GM19397 (cell line): ENCODE results near the gene UBE2B.
"Not testable (repeated sequence)": the region's sequence is repeated elsewhere in the genome, so short reads cannot be mapped to it uniquely, and the experiment has no call there.

ENCODE experiments used
- ATAC-seq: cut with Tn5 transposase; IDR thresholded peaks from one replicate; pipeline ENCODE4 v1.9.1; 2021; ENCODE audit warnings: mild to moderate bottlenecking, moderate library complexity; ENCODE audit not compliant: unreplicated experiment

UBE2B gene

DNA sequence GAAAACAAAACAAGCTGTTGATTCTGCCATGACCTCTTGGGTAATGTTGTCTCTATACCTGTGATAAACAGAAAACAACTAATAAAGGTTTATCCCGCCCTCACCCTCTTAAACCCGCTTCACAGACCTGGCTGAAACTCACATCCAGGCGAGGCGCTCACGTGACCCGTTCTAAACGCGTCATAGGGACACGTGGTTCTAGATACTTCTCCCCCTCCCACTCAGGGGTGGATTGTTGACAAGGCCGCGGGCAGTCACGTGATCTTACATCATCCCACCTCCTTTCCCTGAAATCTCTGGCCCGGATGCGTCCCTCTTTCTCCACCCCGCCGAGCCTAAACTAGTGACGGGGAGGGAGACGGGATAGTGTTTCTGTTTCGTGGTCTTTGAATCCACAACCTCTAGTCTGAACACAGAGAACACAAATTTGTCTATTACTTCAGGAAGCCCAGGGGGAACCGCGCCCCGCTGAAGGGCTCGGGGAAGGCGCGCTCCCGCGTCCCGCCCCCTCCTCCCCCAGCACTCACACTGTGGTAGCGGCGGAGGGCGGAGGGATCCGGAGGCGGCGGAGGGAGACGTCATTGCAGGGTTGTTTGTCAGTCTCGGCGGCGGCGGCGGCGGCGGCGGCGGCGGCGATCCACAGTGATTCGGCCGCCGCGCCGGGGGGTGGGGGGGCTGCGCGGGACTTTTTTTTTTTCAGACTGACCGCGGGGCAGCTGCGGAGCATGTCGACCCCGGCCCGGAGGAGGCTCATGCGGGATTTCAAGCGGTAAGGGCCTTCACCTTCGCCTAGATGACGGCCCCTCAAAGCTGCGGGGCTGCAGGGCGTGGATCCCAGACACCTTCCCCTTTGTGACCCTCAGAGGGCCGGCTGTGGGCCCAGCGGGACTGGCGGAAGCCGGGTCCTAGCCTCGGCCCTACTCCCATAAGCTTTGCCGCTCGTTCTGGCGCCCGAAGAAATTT, at the start of gene UBE2B:
TSS of gene UBE2B (plus strand) at position 699 of the 963 bp plus-strand sequence. CDS start at position 726, 27 bp downstream.
- peak; percentile 75 for ATAC-seq

DNA sequence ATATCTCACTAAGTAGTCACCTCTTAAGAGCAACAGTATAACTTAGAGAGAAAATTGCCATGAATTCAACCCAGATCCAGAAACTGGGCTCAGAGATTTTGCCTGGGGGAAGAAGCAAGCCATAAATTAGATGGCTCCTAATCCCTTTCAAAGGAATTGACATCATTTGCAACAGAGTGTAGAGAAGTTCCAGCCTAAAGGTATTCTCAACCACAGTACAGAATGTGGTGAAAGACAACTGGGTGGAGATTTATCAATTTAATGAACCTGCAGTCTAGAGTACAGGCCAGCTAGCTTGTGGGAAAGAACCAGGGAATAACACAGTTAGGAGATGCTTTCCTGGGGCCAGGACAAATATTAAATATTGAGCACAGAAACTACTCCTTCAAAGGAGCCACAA, 44.0 kb upstream of the UBE2B start:
- no peak for ATAC-seq

DNA sequence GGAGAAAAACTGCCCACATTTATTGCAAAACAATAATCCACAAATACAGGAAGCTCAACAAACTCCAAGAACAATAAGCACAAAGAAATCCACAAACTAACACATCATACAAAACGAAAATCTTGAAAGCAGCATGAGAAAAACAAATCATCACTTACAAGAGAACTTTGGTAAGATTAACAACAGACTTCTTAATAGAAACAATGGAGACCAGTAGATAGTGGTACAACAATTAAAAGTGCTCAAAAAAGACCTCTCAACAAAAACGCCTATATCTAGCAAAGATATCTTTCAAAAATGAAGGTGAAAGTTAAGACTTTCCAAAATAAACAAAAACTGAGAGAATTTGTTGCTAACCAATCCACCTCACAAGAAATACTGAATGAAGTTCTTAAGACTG, 42.8 kb upstream of the UBE2B start:
- ATAC-seq = no peak

DNA sequence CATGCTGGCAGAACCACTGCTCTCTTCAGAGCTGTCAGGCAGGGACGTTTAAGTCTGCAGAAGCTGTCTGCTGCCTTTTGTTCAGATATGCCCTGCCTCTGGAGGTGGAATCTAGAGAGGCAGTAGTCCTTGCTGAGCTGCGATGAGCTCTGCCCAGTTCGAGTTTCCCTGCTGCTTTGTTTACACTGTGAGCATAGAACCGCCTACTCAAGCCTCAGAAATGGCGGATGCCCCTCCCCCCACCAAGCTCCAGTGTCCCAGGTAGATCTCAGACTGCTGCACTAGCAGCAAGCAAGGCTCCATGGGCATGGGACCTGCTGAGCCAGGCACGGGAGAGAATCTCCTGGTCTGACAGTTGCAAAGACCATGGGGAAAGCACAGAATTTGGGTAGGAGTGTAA, 34.5 kb upstream of the UBE2B start:
- ATAC-seq = not testable (repeated sequence)

DNA sequence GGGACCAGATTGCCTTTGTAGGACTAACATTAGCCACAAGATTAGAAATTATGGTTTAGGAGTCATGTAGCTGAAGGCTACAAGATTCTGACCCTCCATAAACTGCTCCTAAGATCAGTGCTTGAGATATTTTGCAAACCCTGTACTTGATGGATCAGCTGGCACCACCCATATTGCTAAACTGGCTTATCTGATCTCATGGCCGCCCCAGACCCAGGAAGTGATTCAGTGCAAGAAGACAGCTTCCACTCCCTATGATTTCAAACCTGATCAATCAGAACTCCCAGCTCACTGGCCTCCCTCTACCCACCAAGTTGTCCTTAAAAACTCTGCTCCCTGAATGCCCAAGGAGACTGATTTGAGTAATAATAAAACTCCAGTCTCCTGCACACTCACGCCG, 27.9 kb upstream of the UBE2B start:
- ATAC-seq = not testable (repeated sequence)

DNA sequence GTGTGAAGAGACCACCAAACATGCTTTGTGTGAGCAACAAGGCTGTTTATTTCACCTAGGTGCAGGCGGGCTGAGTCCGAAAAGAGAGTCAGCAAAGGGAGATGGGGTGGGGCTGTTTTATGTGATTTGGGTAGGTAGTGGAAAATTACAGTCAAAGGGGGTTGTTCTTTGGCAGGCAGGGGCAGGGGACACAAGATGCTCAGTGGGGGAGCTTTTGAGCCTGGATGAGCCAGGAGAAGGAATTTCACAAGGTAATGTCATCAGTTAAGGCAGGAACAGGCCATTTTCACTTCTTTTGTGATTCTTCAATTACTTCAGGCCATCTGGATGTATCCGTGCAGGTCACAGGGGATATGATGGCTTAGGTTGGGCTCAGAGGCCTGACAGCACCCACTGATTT, 25.9 kb upstream of the UBE2B start:
- ATAC-seq = not testable (repeated sequence)

DNA sequence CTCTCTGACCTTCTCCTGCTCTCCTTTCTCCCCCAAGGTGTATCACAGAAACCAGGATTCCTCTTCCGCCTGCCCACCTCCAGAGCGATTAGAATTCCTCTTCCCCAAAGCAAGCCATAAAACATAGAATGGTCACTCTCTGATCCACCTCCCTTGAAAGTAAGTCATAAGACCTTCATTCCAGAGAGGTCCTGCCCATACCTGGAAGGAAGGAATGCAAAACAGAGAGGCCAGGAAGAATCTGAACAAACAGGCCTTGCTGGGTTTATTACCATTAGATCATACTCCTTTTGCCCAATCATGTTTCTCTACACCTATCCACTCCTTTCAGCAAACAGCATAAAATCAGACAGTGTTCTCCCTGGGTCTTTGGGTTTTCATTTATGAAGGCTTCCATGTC, 25.4 kb upstream of the UBE2B start:
- no peak for ATAC-seq

DNA sequence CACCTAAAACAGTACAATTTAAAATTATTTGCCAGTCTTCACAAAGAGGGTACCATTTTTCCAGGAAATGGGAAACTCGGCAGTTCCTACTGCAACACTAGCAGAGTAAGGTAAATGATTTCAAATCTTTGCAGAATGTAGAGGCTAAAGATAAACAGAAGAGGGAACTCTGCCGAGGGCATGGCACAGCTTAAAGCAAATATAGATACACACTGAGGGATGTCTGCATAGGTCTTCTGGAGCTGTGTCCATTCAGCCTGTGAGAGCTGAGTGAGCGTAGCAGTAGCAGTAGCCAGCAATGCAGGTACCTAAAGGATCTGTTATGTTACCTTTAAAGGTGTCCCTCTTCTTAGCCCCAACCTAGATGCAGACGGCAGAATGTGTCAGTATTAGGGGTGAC, 21.9 kb upstream of the UBE2B start:
- ATAC-seq = no peak

DNA sequence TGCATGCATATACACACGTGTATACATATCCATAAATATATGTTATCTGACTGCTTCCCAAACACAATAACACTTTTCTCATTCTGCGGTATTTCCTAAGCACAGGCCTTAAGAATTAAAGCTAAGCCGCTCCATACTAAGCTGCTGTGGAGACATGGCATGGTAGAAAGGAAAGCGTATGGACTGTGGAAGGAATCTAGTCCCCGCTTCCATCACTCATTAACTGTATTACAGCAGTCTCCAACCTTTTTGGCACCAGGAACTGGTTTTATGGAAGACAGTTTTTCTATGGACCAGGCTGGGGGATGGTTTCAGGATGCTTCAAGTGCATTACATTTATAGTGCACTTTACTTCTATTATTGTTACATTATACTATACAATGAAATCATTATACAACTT, 15.7 kb upstream of the UBE2B start:
- no peak for ATAC-seq

DNA sequence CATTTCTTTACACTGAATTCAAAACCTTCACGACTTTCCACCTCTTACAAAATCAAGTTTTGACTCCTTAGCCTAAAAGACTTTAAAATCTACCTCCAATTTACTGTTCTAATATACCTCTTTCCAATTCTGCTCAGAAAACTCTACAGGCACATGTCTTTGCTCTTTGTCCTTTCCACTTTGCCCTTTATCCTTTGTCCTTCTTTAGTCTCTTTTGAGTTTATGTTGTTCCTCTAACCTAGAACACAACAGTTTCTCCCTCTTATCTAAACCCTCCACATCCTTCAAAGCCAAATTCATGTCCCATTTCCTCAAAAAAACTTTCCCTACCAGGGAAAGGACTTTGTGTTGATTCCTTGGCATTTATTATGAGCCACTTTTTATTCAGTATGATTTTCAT, 5.8 kb upstream of the UBE2B start:
- ATAC-seq = no peak

DNA sequence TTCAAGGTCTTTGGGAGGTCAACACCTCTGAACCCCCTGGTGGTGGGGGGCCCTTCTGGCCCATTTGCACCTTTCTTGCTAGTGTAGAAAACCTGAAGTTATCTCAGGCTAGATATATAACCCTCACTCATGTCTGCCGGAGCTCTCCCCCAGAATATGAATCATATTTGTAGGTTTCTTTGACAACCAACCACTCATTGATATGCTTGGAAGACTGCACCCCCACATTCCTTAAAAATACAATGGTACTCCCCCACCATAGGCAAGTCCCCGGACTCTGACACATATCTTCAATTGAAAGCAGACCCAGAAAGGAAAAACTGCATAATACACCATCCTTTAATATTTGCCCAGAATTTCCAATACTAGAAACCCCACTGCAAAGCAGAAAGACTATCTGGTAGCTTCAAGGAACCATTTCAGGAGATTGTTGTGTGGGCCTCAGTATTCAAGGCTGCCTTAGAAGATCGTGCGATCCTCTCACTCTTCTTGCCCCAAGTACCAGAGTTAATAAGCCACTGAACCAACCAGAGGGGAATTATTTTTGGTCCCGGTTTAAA, 978 bp upstream of the UBE2B start:
- peak; percentile 3 for ATAC-seq

DNA sequence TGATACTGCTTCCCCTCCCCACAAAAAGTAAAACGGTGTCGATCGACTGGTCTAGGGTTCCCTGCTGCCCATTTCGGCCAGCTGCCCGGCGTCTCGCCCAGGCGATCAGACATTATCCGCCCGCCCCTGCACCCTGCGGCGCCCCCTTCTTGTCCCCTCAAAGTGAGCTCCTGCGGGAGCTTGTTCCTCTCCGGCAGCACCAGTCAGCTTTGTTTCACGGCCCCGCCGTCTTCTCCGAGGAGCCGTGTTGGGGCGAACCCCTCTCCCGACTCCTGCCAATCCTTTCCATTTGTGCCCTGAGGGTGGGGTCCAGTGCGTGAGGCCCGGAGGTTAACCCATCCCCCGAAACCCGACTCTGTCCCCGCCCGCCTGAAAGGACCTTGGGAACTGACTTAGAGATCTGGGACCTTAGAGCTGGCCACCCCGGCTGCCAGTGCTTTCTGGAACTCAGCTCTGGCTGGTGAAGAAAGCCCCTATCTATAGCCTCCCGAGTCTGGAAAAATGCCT, 518 bp downstream of the UBE2B start:
- ATAC-seq = peak; percentile 2

DNA sequence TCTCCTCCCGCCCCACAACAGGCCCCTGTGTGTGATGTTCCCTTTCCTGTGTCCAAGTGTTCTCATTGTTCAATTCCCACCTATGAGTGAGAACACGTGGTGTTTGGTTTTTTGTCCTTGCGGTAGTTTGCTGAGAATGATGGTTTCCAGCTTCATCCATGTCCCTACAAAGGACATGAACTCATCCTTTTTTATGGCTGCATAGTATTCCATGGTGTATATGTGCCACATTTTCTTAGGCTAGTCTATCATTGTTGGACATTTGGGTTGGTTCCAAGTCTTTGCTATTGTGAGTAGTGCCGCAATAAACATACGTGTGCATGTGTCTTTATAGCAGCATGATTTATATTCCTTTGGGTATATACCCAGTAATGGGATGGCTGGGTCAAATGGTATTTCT, 2.3 kb downstream of the UBE2B start:
- not testable (repeated sequence) for ATAC-seq

DNA sequence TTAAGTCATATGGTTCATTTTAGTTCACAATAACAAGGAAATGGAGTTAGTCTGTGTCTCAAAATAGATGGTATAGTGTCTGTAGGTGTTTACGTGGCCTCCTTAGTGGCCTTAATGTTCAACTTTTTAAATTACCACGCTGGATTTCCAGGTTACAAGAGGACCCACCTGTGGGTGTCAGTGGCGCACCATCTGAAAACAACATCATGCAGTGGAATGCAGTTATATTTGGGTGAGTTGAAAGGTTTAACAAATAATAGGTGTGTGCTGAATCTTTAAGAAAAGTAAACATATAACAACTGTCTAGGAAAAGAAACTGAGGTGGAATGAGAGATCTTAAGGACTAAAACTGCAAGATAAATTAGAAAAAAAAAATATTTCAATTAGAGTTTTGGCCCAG, 2.9 kb downstream of the UBE2B start:
- no peak for ATAC-seq

DNA sequence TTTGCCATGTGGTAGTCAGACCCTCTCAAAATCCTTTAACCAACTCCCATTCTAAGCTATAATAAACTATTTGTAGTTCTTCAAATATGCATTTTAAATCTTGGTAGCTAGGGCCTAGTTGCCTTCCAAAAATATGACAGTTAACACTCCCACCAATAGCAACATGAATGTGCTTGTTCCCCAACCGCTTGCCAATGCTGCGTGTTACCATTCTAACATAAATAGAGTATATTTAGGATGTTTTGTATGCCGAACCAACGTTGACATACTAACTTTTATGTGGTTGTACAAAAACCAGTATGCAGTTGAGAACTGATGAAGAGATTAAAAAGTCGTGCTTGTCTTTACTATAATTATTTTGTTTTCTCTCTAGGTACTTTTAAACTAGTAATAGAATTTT, 9.0 kb downstream of the UBE2B start:
- no peak for ATAC-seq

DNA sequence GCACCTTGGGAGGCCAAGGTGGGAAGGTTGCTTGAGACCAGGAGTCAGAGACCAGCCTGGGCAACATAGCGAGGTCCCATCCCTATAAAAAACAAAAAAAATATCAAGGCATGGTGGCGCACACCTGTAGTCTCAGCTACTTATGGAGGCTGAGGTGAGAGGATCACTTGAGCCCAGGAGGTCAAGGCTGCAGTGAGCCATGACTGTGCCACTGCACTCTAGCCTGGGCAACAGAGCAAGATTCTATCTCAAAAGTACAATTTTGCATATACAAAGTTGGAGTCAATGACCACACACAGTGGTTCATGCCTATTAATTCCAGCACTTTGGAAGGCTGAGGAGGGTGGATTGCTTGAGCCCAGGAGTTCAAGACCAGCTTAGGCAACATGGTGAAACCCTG, 10.8 kb downstream of the UBE2B start:
- not testable (repeated sequence) for ATAC-seq

DNA sequence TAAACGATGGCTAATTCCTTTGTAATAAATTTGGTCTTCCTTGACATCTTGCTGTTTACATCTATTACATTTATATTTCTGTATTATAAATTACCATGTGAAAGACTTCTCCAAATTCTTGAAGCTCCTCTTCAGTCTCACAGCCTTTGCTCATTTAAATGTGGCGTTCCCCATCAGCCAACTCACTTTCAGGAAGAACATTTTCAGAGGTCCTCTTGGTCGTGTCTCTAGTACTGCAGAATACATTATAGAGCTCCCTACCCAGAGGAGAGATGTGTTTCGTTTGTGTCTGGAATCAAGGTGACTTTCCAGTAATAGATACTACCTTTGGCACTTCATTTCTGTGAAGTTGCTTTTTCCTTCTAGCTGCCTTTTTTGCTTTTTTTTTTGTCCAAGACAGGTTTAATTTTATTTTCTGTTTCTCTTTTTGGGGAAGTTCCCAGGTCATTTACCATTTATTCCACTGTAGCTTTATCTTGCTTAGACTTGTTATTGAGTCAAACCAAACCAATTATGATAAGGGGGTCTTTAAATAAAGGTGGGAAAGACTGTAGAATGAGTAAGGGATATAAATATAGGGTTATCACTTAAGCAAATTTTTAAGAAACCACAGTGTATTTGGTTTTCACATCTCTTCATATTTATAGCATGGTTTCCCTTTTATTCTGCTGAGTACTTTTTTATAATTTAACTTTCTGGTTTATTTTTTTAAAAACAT, 12.8 kb downstream of the UBE2B start:
- no peak for ATAC-seq

DNA sequence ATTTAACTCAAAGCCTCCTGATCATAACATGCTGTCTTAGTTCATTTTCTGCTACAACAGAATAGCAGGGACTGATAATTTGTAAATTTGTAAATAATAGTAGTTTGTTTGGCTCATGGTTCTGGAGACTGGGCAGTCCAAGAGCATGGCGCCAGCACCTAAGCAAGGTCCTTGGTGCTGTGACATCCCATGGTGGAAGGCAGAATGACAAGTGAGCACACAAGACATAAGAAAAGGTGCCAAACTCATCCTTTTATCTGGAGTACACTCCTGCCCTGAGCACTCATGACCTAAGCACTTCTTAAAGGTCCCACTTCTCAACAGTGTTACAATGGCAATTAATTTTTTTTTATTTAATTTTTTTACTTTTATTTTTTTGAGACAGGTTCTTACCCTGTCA, 16.1 kb downstream of the UBE2B start:
- ATAC-seq = no peak

DNA sequence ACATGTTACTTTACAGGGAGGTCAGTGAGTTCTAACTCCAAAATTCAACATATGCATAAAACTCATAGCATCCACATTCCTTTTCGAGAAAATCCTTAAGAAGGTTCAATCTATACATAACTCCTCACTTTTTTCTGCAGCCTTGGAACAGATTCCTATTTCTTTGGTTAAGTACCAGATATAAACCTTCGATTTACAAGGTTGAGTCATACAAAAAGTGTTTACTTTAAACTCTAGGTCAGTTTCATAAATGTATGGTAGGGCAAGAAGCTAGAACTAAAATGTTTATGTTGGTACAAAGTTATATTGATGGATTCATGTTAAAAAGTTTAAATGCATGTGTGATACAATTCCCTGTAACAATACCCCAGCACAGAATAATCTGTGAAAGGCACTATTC, 20.9 kb downstream of the UBE2B start:
- ATAC-seq = no peak

DNA sequence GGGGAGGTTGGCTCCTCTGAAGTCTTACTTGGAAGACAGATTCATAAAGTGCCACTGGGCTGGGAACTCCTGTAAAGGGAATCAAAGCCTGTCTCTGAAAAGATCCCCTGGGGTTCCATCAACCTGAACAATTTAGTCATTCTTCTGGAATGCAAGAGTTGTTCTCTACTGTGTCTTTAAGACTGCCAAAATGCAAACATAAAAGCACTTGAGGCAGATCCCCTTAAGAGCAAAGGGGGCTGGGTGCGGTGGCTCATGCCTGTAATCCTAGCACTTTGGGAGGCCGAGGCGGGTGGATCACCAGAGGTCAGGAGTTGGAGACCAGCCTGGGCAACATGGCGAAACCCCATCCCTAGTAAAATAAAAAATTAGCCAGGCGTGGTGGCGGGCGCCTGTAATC, 23.6 kb downstream of the UBE2B start:
- no peak for ATAC-seq

DNA sequence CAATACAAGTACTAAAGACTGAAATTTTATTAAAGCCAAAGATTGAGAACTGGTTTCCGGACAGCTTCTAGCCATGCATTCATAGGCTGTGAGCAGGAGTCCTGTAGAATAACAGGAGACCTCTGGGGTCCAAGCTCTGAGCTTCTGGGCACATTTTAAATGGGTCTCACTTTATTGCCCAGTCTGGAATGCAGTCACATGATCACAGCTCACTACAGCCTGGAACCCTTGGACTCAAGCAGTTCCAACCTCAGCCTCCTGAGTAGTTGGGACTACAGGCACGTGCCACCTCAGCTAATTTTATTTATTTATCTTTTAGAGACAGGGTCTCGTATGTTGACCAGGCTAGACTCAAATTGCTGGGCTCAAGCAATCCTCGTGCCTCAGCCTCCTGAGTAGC, 24.9 kb downstream of the UBE2B start:
- ATAC-seq = no peak

DNA sequence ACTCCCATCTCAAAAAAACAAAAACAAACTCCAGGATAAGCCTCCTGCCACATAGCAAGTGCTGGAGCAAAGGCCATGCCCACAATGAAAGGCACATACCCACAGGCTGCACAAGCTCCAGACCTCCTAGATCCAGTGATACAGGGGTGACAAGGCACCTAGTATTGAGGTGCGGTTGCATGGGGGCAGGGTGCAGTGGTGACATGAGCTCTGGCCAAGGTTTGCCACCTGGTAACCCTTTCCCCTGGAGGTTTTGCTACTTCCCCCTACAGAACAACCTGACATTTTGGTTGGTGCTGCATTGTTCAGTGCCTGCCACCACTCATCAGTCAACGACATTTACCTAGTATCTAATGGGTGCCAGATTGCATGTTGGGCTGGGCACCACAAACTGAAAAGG, 25.8 kb downstream of the UBE2B start:
- ATAC-seq = no peak
